ENCODE results near the gene LDB3.

Gene LDB3

DNA sequence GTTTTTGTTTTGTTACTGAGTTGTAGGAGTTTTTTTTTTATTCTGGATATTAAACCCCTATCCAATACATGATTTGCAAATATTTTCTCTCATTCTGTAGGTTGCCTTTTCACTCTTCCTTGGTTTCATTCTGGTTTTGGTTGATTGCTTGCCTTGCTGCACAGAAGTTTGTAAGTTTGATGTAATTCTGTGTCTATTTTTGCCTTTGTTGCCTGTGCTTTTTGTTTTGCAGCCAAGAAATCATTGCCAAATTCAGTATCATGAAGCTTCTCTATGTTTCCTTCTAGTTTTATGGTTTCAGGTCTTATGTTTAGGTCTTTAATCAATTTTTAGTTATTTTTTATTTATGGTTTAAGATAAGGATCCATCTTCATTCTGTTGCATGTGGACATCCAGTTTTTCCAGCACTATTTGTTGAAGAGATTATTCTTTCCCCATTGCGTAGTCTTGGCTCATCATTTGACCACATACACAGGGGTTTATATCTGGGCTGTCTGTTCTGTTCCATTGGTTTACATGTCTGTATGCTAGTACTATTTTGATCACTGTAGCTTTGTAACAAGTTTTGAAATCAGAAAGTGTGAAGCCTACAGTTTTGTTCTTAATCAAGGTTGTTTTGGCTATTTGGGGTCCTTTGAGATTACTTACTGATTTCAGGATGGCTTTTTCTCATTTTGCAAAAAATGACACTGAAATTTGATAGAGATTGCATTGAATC, 114.5 kb downstream of the LDB3 start:
- DNase-seq (ENCODE audit: low read depth, low spot score), result no peak
- no peak overlapping the region for H3K27ac ChIP-seq

DNA sequence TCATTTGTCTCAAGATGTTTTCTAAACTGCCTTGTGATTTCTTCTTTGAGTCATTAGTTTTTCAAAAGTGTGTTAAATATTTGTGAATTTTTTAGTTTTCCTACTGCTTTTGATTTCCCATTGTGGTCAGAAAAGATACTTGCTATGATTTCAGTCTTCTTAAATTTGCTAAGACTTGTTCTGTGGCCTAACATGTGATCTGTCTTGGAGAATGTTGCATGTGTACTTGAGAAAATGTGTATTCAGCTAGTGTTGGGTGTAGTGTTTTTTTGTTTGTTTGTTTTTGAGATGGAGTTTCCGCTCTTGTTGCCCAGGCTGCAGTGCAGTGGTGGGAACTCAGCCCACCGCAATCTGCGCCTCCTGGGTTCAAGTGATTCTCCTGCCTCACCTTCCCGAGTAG, 116.7 kb downstream of the LDB3 start:
- no peak for DNase-seq (ENCODE audit: low read depth, low spot score)
- no peak overlapping the region for H3K27ac ChIP-seq

Data from epithelial cell of prostate (primary cell).